Measurements from ENCODE around the gene NTNG1.

DNA sequence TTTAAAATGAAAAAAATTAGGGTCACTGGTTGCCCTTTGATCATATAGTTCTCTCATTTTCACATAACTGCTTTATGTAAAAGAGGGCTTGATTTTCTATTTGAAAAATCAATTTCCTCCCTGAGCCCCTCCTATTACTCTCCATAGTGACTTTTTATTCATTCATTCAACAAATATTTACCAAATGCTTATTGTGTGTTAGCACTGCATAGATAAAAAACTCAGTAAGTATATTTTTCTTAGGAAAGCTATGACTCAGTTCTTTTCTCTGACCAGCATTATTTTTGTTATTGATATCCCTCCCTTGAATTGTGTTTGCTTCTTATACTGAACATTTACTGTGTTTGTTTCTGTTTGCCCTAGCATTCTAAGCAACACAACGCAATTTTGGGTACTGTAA lies 59.8 kb downstream of the NTNG1 start:
- TF ChIP-seq, protein P1, sequence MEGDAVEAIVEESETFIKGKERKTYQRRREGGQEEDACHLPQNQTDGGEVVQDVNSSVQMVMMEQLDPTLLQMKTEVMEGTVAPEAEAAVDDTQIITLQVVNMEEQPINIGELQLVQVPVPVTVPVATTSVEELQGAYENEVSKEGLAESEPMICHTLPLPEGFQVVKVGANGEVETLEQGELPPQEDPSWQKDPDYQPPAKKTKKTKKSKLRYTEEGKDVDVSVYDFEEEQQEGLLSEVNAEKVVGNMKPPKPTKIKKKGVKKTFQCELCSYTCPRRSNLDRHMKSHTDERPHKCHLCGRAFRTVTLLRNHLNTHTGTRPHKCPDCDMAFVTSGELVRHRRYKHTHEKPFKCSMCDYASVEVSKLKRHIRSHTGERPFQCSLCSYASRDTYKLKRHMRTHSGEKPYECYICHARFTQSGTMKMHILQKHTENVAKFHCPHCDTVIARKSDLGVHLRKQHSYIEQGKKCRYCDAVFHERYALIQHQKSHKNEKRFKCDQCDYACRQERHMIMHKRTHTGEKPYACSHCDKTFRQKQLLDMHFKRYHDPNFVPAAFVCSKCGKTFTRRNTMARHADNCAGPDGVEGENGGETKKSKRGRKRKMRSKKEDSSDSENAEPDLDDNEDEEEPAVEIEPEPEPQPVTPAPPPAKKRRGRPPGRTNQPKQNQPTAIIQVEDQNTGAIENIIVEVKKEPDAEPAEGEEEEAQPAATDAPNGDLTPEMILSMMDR (conservative IDR thresholded peaks at IDR 0.05; ENCODE audit: low read length) = no peak
- TF ChIP-seq EZH2phosphoT487 (IDR thresholded peaks at IDR 0.05; ENCODE audit: borderline replicate concordance, low read depth, low read length) = no peak
